Stimulated activated CD4-positive, alpha-beta T cell treated with anti-CD3 and anti-CD28 coated beads, TNF-alpha, amount 100 ng/mL, for 1 hour (primary cell): ENCODE results near the gene THAP4.

Source experiments
- DNase-seq, 3 donors: peaks; one replicate each; pipeline ENCODE4 v3.0.0-alpha.2; 2020; ENCODE audit warnings: low read depth in 3 of 3, low spot score in 1 of 3

Gene THAP4

DNA sequence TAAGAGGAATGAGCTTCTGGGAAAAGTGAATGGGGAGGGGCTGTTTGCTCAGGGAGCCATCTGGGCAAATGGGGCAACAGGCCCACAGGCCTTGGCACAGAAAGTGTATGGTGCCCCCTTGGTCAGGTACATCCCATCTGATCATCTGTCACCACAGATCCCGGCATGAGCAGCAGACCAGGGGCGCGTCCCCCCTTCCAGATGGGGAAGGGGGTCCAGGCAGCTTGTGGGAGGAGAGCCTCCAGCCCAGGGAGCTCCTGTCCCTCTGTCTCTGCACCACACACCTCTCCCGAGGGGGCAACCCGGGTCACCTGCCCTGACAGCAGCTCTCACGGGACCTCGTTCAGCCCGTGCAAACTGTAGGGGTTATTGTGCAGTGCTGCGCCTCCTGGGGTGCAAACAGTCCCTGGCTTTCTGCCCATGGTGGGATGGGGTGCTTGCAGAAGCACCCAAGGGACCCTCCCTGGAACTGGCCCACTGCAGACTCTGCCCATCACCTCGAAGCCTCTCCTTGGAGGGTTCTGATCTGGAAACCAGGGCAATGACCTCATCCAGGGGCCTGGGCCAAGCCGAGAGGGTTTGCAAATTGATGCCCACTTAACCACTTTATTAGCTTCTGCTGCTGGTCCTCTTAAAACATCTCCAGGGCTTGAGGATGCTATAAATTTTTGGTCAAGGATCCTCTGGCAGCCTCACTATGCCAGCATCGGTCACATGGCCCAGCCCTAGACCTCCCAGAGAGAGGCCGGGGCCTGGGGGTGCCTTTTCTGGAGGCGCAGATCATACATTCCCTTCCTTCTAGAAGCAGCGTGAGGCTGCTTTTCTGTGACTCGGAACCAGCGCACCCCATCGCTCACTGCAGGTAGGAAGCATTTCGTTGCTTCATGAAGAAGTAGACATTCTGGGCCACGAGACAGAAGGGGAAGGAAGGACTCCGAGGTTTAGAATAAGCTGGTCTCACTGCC is 86.1 kb downstream of the THAP4 start:
- no peak for DNase-seq

DNA sequence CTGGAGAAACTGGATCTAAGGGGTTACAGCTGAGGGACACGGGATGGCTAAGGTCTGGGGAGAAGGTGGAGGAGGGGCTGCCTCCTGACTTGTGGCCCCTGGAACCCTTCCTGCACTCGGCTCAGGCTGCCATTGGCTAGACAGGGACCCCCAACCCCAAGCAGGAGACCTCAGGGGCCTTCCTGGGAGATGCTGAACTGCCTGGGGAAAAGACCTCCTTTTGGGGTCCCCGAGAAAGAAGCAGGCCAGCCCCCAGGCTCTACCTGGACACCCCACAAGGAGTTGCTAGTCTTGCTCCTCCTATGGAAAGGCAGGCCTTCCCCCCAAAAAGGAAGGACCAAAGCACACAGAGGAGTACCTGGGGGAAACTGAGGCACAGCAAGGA is 88.5 kb downstream of the THAP4 start:
- DNase-seq = no peak

DNA sequence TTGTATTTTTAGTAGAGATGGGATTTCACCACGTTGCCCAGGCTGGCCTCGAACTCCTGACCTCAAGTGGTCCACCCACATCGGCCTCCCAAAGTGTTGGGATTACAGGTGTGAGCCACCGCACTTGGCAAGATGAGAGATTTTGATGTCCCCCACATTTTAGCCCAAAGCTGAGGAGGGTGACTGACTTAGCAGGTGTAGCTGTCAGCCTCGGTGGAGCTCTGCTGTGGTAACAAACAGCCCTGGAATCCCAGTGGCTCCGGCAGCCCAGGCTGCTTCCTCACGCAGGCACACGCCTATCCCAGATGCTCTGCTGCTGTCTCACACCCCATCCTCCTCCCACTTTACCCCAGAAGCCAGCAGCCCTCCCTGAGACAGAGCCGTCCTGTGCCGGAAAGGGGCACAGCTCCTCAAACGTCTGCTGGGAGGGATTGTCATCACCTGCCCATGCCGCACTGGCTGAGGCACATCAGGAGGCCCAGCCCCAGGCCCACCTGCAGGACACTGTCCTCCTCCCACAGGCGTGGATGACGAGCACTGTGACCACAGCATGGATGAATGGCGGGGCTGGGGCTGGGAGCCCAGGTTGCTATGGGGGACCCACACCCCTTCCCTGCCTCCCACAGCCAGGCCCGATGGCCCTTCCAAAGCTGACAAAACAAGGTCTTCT is 89.0 kb downstream of the THAP4 start:
- DNase-seq = no peak

DNA sequence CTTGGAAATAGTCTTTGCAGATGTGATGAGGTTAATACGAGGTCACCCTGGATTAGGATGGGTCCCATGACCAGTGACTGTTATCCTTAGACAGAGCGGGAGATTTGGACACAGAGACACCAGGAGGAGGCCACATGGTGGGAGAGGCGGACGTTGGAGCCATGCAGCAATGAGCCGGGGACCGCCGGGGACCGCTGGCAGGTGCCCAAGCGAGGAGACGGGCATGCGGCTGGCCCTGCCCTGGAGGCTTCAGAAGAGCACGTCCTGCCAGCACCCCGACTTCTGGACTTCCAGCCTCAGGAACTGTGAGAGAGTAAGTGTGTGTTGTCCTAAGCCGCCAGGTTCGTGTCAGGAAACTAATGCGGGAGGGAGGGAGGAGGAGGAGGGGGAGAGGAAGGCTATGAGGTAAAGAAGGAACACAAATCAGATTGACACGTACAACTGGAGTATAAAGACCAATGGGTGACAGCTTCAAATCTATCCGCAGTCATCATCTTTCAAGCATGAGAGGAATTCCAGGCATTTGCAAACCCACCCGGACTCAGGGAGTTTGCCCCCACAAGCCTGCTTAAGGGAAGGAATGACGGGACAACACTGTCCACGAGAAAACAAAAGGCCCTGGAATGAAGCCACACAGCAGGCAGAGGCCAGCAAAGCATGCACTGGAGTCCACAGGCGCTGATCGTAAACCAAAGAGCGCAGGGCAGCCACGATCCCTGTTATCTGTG is 90.0 kb downstream of the THAP4 start:
- no peak for DNase-seq

DNA sequence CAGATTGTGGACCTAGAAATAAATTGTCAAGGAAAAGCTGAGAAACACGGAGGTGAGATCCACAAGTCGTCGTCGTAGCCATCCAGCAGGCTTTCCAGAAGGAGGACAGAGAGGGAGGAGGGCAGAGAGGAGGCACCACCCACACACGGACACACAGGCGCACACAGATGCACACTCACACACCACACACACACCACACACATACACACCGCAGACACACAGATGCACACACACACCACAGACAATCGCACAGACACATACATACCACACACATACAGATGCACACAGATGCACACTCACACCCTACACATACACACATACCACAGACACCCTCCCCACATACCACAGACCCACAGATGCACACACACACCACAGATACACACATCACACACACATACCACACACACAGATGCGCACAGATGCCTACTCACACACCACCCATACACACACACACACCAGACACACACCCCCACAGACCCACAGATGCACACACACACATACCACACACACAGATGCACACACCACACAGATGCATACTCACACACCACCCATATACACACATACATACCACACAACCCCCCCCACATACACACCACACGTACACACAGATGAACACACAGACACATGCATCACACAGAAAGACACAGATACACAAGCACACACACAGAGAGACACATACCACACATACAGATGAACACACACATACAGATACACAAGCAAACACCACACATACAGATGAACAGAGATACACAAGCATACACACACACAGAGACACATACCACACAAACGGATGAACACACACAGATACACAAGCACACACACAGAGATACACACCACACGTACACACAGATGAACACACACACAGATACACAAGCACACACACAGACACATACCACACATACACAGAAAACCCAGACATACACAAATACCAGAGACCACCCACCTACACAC is 91.2 kb downstream of the THAP4 start:
- DNase-seq = no peak

DNA sequence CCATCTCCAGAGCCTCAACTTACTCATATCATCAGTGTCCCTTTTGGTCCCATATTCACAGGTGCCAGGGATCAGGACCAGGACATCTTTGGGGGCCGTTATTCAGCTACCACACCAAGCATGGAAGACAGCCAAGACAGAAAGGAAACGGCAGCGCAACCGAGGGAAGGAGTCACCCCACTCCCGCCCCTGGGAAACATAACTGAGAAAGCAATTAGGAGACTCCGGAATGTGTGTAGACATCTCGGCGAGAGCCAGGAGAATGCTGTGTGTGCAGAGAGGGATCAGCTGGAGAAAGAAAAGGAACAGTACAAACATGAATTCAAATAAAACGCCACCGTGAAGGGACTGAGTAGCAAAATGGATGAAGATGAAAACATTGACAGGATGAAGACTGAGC is 91.9 kb downstream of the THAP4 start:
- no peak for DNase-seq

DNA sequence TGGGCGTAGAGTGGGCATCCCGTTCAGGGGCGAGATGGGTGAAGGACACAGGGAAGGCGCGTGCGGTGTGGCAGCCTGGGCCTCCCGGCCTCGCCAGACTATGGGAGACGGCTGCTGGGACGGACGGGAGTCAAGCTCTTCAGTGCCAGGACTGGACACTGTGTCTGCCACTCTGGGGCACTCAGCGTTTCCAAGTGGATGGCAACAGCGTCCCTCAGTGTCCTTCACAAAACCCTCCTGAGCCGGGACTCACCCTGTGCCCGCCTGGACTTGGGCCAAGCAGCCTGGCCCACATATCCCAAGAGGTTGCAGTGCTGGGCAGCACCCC is 94.7 kb downstream of the THAP4 start:
- no peak for DNase-seq

DNA sequence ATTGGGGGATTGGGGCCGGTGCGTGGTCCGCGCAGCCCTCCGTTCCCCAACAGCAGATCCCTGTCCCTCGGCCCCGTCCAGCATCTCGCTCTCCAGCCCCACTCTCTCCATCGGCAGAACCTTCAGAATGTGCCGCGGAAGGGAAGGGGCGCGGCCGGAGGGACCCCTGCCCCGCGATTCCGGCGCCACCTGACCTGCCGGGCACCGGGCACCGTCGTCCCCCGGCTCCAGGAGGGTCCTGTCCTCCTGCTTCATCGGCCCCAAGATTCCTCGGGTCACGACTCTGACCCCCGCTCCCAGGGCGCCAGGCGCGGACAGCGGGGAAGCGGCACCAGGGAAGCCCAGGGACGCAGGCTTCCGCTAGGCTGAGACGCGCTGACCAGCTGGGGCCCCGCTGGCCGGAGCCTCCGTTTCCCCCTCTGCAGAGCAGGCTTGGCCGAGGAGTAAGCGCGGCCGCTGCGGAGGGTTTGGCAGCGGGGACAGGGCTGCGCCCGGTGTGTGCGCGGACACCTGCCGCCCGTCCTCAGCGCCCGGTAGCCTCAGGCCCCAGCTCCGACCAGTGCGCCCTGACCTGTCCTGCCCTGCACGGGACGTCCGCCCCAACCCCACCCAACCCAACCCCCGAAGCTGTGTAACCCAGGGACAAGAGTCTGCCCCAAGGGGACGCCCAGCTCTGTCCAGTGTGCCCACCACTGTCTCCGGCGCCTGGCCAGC is 95.2 kb downstream of the THAP4 start:
- no peak for DNase-seq

DNA sequence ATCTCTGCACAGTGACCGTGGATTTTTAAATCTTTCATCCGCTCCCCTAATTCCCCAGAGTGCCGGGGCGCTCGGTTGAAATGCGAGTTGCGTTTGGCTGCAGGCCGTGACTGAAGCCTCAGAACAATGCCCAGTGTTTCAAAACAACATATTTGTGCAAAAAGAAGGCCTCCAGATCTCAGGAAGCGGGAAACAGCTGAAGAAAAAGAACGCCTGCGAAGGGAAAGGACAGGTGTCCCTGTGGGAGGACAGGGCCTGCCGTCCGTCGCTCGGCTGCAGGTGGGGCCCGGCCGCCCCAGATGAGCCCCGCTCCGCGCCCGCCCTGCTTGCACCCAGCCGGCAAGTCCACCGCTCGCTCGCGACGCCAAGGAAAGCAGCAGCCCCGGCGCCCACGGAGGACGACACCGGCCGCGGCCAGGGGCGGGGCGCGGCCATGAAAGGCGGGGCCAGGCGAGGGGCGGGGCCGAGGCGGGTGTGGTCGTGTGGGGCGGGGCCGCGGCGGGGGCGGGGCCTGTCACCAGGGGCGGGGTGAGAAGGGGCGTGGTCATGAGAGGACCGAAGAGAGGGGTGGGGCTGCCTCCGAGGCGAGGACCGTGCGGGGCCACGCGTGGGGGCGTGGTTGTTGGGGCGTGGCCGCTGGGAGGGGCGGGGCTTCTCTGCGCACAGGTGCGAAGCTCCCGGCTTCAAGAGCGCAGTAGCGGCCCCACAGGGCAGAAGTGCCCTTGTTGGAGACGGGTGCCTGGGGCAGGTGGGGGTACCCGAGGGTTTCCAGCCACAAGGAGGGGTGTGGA is 96.0 kb downstream of the THAP4 start:
- DNase-seq = peak; percentile 6 to 46 (median 22)

DNA sequence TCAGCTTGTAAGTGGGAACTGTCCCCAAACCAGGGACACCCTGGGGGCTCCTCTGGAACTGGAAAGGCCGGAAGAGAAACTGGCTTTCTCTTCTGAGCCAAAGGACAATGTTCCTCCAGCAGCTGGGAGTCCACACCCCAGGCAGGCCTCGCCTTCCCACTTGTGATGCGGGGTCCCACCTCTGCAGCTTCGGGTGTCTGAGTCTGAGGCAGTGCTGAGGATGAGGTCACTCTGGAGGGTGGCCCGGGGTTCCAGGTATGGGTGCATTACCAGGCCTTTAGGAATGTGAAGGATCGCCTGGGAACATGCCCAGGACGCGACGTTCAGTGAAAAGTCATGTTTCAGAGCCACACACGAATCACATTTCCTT is 96.6 kb downstream of the THAP4 start:
- DNase-seq = no peak

DNA sequence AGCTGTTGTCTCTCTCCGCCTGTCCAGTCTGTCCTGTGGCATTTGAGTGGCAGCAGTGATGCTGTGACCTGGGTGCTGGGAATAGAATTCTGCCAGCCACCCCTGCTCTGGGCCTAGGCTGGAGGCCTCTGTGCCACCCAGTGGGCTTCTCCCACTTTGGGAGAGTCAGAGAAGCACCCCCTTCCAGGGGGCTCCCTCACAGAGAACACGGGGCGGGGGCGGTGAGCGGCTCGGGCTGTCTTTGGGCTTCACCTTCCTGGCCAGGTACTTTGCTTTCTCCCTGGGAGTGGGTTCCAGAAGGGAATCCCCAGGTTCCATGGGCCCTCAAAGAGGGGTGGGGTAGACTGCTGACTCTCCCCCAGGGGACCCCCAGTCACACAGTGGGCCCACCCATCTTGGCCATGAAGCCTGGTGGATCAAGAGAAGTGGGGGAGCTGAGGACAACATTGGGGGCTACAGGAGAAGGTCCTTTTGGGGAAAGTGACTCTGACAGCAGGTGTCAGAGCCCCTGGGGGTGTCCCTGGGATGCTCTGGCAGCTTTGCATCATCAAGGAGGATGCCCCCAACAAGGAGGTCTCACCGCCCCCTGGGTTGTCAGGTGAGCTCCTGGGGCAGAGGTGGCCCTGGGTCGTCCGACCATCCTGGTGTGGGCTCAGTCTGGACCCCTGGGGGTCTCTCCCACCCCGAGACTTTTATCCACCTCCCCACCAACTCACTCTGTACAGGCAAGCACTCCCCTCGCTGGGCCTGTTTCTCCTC is 97.2 kb downstream of the THAP4 start:
- no peak for DNase-seq

DNA sequence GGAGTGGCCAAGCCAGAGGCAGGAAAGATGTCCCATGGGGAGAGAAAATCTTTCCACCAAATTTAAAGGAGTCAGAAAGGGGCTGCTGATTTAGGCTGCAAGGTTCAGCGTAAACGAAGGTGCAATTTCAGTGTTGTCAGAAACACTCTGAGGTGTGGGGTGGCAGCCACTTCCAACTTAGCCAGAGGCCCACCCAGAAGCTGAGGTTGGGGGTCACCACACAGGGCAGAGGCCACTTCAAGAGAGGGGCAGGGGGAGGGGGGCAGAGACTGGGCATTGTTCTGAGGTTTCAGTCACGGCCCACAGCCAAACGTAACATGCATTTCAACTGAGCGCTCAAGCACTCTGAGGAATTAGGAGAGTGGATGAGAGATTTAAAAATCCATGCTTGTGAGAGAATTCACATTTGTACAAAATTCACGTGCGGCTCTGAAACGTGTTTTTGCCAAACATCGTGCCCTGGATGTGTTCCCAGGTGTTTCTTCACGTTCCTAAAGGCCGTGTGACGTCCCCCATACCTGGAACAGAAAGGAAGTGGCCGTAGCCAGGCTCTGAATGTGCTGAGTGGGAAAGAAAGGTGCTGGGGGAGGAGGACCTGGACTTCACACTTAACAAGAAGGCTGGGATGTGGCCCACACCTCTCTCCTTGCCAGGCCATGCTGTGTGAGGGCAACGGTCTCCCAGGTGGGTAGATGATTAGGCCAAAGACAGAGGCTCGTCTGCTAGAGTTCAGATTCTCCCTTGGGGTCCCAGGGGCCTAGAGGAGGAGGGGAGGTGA is 97.9 kb downstream of the THAP4 start:
- no peak for DNase-seq

DNA sequence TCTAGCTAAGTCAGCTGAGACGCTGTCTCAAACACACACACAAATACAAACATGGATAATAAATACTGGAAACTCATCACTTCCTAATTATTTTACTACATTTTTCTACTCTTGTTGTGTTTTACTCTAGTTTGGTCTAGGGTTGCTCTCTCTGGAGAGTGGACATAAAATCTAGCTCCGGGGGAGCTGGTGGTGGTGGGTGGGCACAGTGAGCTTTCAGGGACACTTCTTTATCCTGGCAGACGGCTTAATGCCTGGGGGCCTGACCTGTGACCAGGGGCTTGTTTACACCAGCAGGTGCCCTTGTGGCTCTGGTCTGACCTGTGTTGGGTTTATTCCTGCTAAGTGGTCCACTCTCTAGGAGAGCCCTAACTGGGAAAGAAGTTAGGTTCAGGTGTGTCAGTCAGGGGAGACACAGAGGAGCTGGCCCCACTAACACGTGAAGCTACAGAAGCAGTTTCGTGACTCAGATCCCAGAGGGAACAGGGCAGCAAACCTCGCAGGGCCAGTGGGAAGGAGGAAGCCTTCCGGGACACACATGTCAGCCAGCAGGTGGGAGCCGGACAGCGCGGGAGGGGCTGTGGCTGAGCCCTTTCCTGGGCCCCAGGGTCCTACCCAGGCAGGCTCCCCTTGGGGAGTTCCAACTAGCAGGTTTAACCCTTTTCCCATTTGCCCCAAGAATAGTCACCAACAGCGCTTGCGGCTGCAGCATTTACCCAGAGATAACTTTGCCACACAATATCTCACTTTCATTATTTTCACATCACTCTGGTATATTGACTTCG is 100.9 kb downstream of the THAP4 start:
- DNase-seq = no peak

DNA sequence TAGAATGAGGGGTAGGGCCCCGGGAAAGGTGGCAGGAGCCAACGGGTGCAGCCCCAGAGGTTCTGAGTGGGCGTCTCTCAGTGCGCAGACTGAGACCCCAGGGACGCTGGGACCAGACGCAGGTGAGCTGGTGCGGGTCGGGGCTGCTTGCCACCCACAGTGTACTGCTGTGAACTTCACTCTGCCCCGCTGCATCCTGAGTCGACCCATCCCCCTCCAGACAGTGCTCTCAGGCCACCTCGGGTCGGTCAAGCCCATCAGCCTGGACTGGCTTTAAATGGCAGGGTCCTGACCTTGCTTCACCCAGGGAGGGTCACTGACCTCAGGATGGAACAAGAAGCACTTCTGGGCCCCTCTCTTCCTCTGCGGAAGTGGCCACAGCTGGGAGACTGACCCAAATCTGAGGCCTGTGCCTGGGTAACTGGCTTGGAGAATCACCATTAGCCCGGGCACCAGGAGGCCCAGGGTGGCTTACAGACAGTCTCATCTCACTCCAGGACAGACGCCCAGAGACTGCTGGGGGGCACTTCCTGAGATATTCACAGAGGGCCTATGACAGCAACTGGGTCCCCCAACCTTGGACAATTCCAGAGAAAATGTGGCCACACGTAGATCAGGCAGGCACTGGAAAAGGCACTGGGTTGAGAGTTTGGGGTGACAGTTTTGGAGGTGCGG is 102.1 kb downstream of the THAP4 start:
- no peak for DNase-seq
